GM21528 (cell line): ENCODE measurements around the gene AKNA.
"Not testable (repeated sequence)": the region's sequence is repeated elsewhere in the genome, so short reads cannot be mapped to it uniquely, and the experiment has no call there.

ENCODE experiments used
- ATAC-seq: cut with Tn5 transposase; IDR thresholded peaks from one replicate; pipeline ENCODE4 v1.9.1; 2021; ENCODE audit warnings: mild to moderate bottlenecking, moderate library complexity; ENCODE audit not compliant: unreplicated experiment, low FRiP score

Gene AKNA

GRCh38 chr9:114328357-114328820 is 59.4 kb downstream of the AKNA start:
- not testable (repeated sequence) for ATAC-seq

- ATAC-seq = no peak
These were observed 60.0 kb downstream of the AKNA start for GRCh38 chr9:114327749-114328148.

GRCh38 chr9:114325684-114326254 is 62.0 kb downstream of the AKNA start:
- ATAC-seq = not testable (repeated sequence)

- ATAC-seq = not testable (repeated sequence)
These were observed 62.8 kb downstream of the AKNA start for GRCh38 chr9:114324965-114325364.

- no peak for ATAC-seq
These were observed 63.3 kb downstream of the AKNA start for GRCh38 chr9:114324492-114324891.

- not testable (repeated sequence) for ATAC-seq
These were observed 63.9 kb downstream of the AKNA start for GRCh38 chr9:114323849-114324248.

- not testable (repeated sequence) for ATAC-seq
These were observed 64.8 kb downstream of the AKNA start, which contains the start of gene ORM1 for GRCh38 chr9:114322831-114323531. TSS of gene ORM1 (plus strand) at chr9:114323098. CDS start at chr9:114323134, 36 bp downstream.

GRCh38 chr9:114322160-114322818 is 65.5 kb downstream of the AKNA start:
- not testable (repeated sequence) for ATAC-seq

GRCh38 chr9:114321759-114322158 is 66.0 kb downstream of the AKNA start:
- ATAC-seq = no peak

- ATAC-seq = not testable (repeated sequence)
These were observed 67.1 kb downstream of the AKNA start for GRCh38 chr9:114320710-114321109.

- no peak for ATAC-seq
These were observed 68.6 kb downstream of the AKNA start for GRCh38 chr9:114319147-114319546.

- ATAC-seq = no peak
These were observed 69.4 kb downstream of the AKNA start for GRCh38 chr9:114318416-114318815.

- ATAC-seq = no peak
These were observed 70.0 kb downstream of the AKNA start for GRCh38 chr9:114317665-114318357.

GRCh38 chr9:114316605-114317230 is 71.1 kb downstream of the AKNA start:
- no peak for ATAC-seq

GRCh38 chr9:114315723-114316363 is 71.9 kb downstream of the AKNA start:
- ATAC-seq = no peak

GRCh38 chr9:114314881-114315722 is 72.7 kb downstream of the AKNA start:
- ATAC-seq = no peak

GRCh38 chr9:114314256-114314867 is 73.4 kb downstream of the AKNA start:
- ATAC-seq = no peak

- ATAC-seq = no peak
These were observed 74.6 kb downstream of the AKNA start for GRCh38 chr9:114313186-114313585.

GRCh38 chr9:114312513-114312875 is 75.3 kb downstream of the AKNA start:
- no peak for ATAC-seq
